H9 (cell line): Measurements from ENCODE around the gene IL24. TPM values are rescaled to one million over a fixed set of nuclear protein-coding genes. Genes with fewer than 3 reads are reported as not detected.

ENCODE experiments used
- DNase-seq: peaks from one replicate; pipeline ENCODE4 v3.0.0-alpha.2; 2017
- H2AFZ ChIP-seq: one replicate; pipeline ENCODE4 v1.6.1; 2013; ENCODE audit warnings: mild to moderate bottlenecking, low read length, control low read depth, moderate library complexity
- H2AK5ac ChIP-seq: 2 replicates; pipeline ENCODE4 v1.6.1; 2013; ENCODE audit warnings: low read length, control low read depth, mixed read lengths; ENCODE audit not compliant: insufficient read length
- H2BK120ac ChIP-seq: one replicate; pipeline ENCODE4 v1.6.1; 2013; ENCODE audit warnings: low read depth, mild to moderate bottlenecking, low read length, control low read depth, inconsistent platforms; ENCODE audit not compliant: poor library complexity, severe bottlenecking
- H2BK12ac ChIP-seq: 2 replicates; pipeline ENCODE4 v1.6.1; 2013; ENCODE audit warnings: low read length, control low read depth, mixed read lengths, low read depth; ENCODE audit not compliant: insufficient read length
- H2BK15ac ChIP-seq: 2 replicates; pipeline ENCODE4 v1.6.1; 2013; ENCODE audit warnings: low read depth, low read length, control low read depth
- H2BK20ac ChIP-seq: one replicate; pipeline ENCODE4 v1.6.1; 2013; ENCODE audit warnings: low read depth, mild to moderate bottlenecking, low read length, control low read depth, inconsistent platforms; ENCODE audit not compliant: poor library complexity, severe bottlenecking
- H2BK5ac ChIP-seq: 2 replicates; pipeline ENCODE4 v1.6.1; 2013; ENCODE audit warnings: low read length, control low read depth, mixed read lengths; ENCODE audit not compliant: insufficient read length
- H3K14ac ChIP-seq: 2 replicates; pipeline ENCODE4 v1.6.1; 2013; ENCODE audit warnings: low read length, control low read depth; ENCODE audit not compliant: insufficient read depth
- H3K18ac ChIP-seq: 2 replicates; pipeline ENCODE4 v1.6.1; 2013; ENCODE audit warnings: low read depth, mild to moderate bottlenecking, mixed read lengths, low read length, control low read depth; ENCODE audit not compliant: insufficient read length
- H3K23ac ChIP-seq: 2 replicates; pipeline ENCODE4 v1.6.1; 2013; ENCODE audit warnings: low read length, control low read depth, mixed read lengths, low read depth; ENCODE audit not compliant: insufficient read length
- H3K23me2 ChIP-seq: 2 replicates; pipeline ENCODE4 v1.6.1; 2013; ENCODE audit warnings: low read depth, mild to moderate bottlenecking, mixed read lengths, low read length, control low read depth; ENCODE audit not compliant: insufficient read length, poor library complexity, severe bottlenecking
- H3K27ac ChIP-seq: 2 replicates; pipeline ENCODE4 v1.5.1; 2013; ENCODE audit warnings: low read length, control low read depth, mixed read lengths, low read depth; ENCODE audit not compliant: insufficient read length
- H3K27me3 ChIP-seq: 2 replicates; pipeline ENCODE4 v1.6.1; 2013; ENCODE audit warnings: low read length, control low read depth, inconsistent platforms; ENCODE audit not compliant: insufficient read depth
- H3K4ac ChIP-seq: 2 replicates; pipeline ENCODE4 v1.6.1; 2013; ENCODE audit warnings: low read depth, mild to moderate bottlenecking, control low read depth, inconsistent platforms, low read length, moderate library complexity
- H3K4me1 ChIP-seq: 2 replicates; pipeline ENCODE4 v1.6.1; 2013; ENCODE audit warnings: low read length, control low read depth, inconsistent platforms; ENCODE audit not compliant: insufficient read depth
- H3K4me2 ChIP-seq: 2 replicates; pipeline ENCODE4 v1.6.1; 2013; ENCODE audit warnings: low read length, control low read depth, mixed read lengths; ENCODE audit not compliant: insufficient read length, insufficient read depth
- H3K56ac ChIP-seq: 2 replicates; pipeline ENCODE4 v1.6.1; 2013; ENCODE audit warnings: low read depth, mild to moderate bottlenecking, mixed read lengths, low read length, control low read depth; ENCODE audit not compliant: insufficient read length
- H3K79me1 ChIP-seq: 2 replicates; pipeline ENCODE4 v1.6.1; 2013; ENCODE audit warnings: low read depth, mild to moderate bottlenecking, moderate library complexity, low read length, control low read depth, inconsistent platforms; ENCODE audit not compliant: insufficient read depth, poor library complexity, severe bottlenecking
- H3K79me2 ChIP-seq: 2 replicates; pipeline ENCODE4 v1.6.1; 2013; ENCODE audit warnings: low read length, control low read depth, inconsistent platforms; ENCODE audit not compliant: insufficient read depth
- H3K9ac ChIP-seq: 2 replicates; pipeline ENCODE4 v1.6.1; 2013; ENCODE audit warnings: low read length, control low read depth, mixed read lengths; ENCODE audit not compliant: insufficient read length; ENCODE audit errors: extremely low read depth
- H3K9me3 ChIP-seq: one replicate; pipeline ENCODE4 v1.6.1; 2013; ENCODE audit warnings: low read depth, low read length, inconsistent platforms; ENCODE audit not compliant: control insufficient read depth
- H3T11ph ChIP-seq: one replicate; pipeline ENCODE4 v1.6.1; 2013; ENCODE audit warnings: mild to moderate bottlenecking, low read length, control low read depth, inconsistent platforms
- H4K20me1 ChIP-seq: one replicate; pipeline ENCODE4 v1.6.1; 2013; ENCODE audit not compliant: control insufficient read depth, insufficient read length, insufficient read depth
- H4K5ac ChIP-seq: 2 replicates; pipeline ENCODE4 v1.6.1; 2013; ENCODE audit warnings: low read depth, mild to moderate bottlenecking, mixed read lengths, low read length, control low read depth; ENCODE audit not compliant: insufficient read length
- H4K8ac ChIP-seq: replicated peaks from 2 replicates; pipeline ENCODE4 v1.6.1; 2013; ENCODE audit warnings: low read length, control low read depth, mixed read lengths, low read depth; ENCODE audit not compliant: insufficient read length
- H4K91ac ChIP-seq: 2 replicates; pipeline ENCODE4 v1.6.1; 2013; ENCODE audit warnings: low read depth, mild to moderate bottlenecking, moderate library complexity, mixed read lengths, low read length, control low read depth; ENCODE audit not compliant: insufficient read length
- H3K27ac Mint-ChIP-seq, 3 experiments: 2 replicates in 2 of 3; 3 replicates in 1 of 3; pipeline ENCODE4 v1.8.0; 2020 to 2021; ENCODE audit warnings: mixed read lengths in 3 of 3, mild to moderate bottlenecking in 1 of 3, moderate library complexity in 1 of 3
- H3K27me3 Mint-ChIP-seq: 2 replicates; pipeline ENCODE4 v1.8.0; 2021; ENCODE audit warnings: low read depth, mild to moderate bottlenecking, moderate library complexity, mixed read lengths
- H3K36me3 Mint-ChIP-seq, 3 experiments: 2 replicates in 2 of 3; 3 replicates in 1 of 3; pipeline ENCODE4 v1.8.0; 2020 to 2021; ENCODE audit warnings: low read depth in 3 of 3, mixed read lengths in 3 of 3; ENCODE audit not compliant: insufficient read depth in 1 of 3
- H3K4me1 Mint-ChIP-seq, 2 experiments: 2 replicates each; pipeline ENCODE4 v1.8.0; 2020; ENCODE audit warnings: mixed read lengths in 2 of 2
- H3K4me3 Mint-ChIP-seq, 2 experiments: 2 replicates in 1 of 2; 3 replicates in 1 of 2; pipeline ENCODE4 v1.8.0; 2020 to 2021; ENCODE audit warnings: mild to moderate bottlenecking in 2 of 2, mixed read lengths in 2 of 2, moderate library complexity in 1 of 2
- H3K9me3 Mint-ChIP-seq, 2 experiments: 2 replicates in 1 of 2; 3 replicates in 1 of 2; pipeline ENCODE4 v1.8.0; 2020; ENCODE audit warnings: mild to moderate bottlenecking in 2 of 2, mixed read lengths in 2 of 2, moderate library complexity in 1 of 2
- CTCF ChIP-seq: fragments of 200-600 bp; sonication (generic); conservative IDR thresholded peaks from 3 replicates; pipeline ENCODE4 v1.8.0; 2021; ENCODE audit warnings: antibody characterized with exemption, mild to moderate bottlenecking
- WGBS: extraction: QIAGEN DNeasy Blood & Tissue Kit; methylation state at CpG from one replicate; pipeline ENCODE4 v1.1.7; 2013; ENCODE audit warnings: missing lambda C conversion rate, low lambda C conversion rate, mixed read lengths; ENCODE audit not compliant: insufficient read length; ENCODE audit errors: extremely low coverage; 5-methylcytosine and 5-hydroxymethylcytosine counted together
- total RNA-seq: library from RNA; stranded (reverse); gene quantifications from 2 replicates; pipeline ENCODE4 v1.2.1, GENCODE V29; 2021

IL24 gene
- total RNA-seq, 1 experiment from 2014 or later: not detected

GRCh38 chr1:206904423-206905142 lies 7.3 kb downstream of the IL24 start:
- no peak overlapping the region for H4K8ac ChIP-seq
- no peak overlapping the region for H3K23ac ChIP-seq
- Mint-ChIP-seq H3K4me1 (peaks cover 5 to 16% of the 10 kb centered on the region in 2 experiments), H3K9me3 (no peaks in the 10 kb centered on the region), H3K4me3 (no peak overlapping the region), H3K27me3 (peaks cover 51% of the 10 kb centered on the region), H3K36me3 (no peaks in the 10 kb centered on the region; a peak in 1 of 7 replicates), H3K27ac (no peak overlapping the region)
- no peak overlapping the region for H2BK20ac ChIP-seq
- no peak overlapping the region for H2AFZ ChIP-seq
- H3K9ac ChIP-seq: no peak overlapping the region
- no peak overlapping the region for H3K14ac ChIP-seq
- no peak overlapping the region for H4K91ac ChIP-seq
- TF ChIP-seq CTCF: no peak
- H3K4ac ChIP-seq: no peak overlapping the region
- no CpG with 5 or more reads among the region's 10 CpGs for WGBS
- no peaks in the 10 kb centered on the region for H4K20me1 ChIP-seq
- no peak overlapping the region for H2BK15ac ChIP-seq
- no peak overlapping the region for H2AK5ac ChIP-seq
- no peak overlapping the region for H3K18ac ChIP-seq
- no peak overlapping the region for H3K4me2 ChIP-seq
- H4K5ac ChIP-seq: no peak overlapping the region
- no peak overlapping the region for H2BK12ac ChIP-seq
- H3K27ac ChIP-seq: no peak overlapping the region
- no peak overlapping the region for H3T11ph ChIP-seq
- H3K56ac ChIP-seq: no peak overlapping the region
- 0 out of 2 replicates have a peak, but pooled peaks cover 3% of the 10 kb centered on the region for H3K4me1 ChIP-seq
- H3K79me1 ChIP-seq: no peaks in the 10 kb centered on the region
- peaks cover 4% of the 10 kb centered on the region for H3K23me2 ChIP-seq
- H2BK120ac ChIP-seq: no peak overlapping the region
- peaks cover 11% of the 10 kb centered on the region; the same call in 1 of the 2 replicates for H3K27me3 ChIP-seq
- H2BK5ac ChIP-seq: no peak overlapping the region
- H3K9me3 ChIP-seq: no peaks in the 10 kb centered on the region
- no peaks in the 10 kb centered on the region for H3K79me2 ChIP-seq
- DNase-seq: no peak
